Measurements from ENCODE around the gene CCDC9B.

CCDC9B gene

DNA sequence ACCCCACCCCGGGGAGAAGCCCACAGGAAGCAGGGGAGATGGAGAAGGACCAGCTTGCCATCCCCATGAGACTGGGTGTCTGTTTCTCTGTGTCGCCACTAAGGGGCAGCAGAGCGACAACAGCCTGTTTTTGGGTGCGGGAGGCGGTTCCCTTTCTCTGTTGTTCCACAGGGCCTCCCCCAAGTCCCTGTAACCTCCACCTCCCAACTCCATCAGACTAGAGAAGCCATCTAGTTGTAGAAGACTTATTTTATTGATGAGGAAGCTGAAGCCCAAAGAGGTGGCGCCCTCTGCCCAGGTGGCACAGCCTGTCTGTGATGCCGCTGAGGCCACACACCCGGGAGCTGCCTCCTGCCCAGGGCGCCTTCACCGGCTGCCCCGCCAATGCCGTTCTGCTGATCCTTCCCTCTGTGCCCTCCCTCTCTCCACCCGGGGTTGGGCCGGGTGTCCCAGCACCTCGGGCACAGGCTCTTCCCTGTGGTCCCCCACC, 3.9 kb upstream of the CCDC9B start:
- DNase-seq: peak; percentile 8

DNA sequence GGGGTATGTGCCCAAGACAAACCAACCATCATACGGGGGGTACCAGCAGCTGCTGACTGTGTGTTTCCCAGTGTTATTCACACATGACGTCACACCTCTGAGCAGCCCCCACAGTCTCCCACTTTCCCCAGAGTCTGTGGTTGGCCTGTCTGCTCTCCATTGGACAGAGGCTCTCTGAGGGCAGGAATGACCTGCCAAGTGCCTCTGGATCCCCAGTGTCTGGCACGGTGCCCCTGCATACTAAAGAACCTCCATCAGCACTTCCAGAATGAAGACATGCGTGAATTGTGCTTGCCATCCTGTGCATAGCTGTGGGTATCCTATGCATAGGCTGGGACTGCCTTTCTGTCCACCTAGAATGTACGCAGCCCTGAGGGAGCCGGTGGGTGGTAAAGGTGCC, 3.5 kb upstream of the CCDC9B start:
- DNase-seq: no peak

DNA sequence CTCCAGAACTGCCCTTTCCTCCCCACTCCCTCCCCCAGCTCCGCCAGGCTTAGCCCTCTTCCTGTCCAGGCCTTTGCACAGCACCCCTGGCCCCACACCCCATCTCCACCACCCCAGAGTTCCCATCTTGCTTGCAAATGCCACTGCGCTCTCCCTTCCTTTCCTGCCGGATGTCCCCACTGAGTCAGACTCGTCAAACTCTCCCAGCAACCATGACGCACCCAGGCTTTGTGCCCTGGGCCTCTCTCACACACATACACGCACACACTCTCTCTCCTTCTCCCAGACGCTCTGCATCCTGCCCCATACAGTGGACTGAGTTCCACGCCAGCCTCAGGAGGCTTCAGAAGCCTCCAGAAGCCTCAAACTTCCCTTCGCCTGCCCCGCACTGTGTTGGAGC, 2.8 kb upstream of the CCDC9B start:
- DNase-seq: no peak

DNA sequence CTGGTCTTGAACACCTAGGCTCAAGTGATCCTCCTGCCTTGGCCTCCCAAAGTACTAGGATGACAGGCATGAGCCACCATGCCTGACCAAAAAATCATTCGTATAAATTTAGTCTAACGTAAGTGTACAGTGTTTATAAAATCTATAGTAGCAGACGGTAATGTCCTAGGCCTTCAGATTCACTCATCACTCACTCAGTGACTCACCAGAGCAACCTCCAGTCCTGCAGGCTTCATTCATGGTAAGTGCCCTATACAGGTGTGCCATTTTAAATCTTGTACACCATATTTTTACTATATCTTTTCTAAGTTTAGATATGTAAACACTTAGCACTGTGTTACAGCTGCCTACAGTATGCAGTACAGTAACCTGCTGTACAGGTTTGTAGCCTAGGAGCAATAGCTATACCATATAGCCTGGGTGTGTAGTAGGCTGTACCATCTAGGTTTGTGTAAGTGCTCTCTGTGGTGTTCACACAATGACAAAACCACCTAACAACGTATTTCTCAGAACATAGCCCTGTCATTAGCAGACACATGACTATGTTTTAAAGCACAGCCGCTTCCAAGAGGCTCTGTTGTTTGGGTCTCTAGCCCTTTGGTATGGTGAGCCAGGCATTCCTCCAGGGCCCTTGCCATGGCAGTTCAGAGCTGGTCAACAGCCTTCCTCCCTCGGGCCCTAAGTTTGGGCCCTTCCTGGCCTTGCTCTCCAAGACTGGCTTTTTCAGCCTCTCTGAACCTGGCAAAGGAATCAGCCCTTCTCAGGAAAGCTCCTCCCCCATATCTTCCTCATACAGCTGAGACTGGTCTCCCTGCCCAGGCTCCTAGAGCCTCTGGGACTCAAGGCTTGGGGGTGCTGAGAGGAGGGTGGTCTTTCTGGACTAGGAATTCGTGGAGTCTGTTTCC, 1.9 kb upstream of the CCDC9B start:
- DNase-seq: no peak

DNA sequence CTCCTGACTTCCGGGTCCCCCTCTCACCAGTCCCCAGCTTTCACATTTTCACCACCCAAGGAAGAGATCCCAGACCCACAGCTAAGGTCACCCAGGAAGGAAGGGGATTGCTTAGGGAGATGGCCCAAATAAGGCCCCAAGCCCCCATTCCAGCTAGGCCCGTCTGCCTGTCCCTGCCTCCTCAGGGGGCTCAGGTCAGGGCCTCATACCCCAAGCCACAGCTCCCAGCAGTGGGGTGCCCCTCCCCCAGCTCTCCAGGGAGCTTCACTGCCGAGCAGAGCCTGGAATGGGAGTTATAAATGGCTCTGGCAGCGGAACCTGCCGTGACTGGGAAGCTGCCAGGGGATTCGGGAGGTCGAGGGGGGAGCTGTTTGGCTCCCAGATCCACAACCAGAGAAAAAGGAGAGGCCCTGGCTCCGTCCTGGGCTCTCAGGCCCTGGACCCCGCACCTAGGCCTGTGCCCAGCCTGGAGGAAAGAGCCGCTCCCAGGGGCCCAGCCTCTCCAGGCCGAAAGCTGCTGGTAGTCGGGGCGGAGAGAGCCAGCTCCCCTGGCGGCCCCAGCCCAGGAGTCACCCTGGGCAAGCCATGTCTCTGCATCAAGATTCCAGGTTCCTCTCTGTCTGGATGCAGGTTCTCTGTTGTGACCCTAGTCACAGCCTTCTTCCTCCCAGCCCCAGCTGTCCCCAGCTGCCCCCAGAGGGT, 550 bp downstream of the CCDC9B start:
- DNase-seq: no peak

DNA sequence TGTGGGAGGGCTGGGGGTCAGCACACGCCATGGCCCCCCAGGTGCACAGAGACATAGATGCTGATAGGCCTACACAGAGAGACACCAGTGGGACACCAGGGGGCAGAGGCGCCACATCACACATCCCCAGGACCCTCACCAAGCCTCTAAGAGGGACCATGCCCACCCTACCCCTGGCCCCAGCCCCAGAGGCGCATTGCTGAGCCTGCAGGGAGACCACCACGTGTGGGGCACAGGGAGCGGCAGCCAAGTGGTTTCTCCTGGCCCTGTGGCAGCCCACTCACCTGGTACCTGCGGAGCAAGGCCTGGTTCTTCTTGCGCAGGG, 1.2 kb downstream of the CCDC9B start:
- DNase-seq: no peak

DNA sequence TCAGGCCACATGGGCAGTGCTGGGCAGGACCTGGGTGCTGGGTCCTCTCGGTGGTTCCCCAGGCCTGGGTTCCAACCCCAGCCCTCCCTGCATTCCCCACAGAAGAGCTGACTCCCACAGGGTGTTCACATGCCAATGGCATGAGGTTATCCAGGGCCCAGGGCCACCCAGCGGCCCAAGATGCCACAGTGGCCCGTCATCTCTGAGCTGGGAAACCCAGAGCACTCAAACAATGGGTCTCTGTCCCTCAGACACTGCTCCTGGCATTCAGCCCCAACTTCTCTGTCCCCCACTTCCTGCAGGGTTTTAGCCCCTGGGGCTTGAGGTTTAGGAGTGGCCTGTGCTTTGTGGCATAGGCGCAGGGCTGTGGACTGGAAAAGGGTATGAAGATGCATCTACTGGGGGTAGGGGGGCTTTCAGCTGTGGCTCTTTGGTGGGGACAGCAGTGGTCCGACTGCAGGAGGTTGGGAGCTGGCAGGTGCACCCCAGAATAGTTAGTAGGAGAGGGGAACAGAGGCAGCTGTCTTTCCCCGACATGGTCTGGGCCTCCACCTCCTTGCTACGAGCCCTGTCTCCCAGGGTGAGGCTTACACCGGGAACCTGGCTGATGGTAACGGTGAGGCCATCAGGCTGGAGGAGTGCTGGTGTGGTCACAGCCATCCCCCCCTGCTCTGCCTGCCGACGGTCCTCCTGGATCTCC, 1.7 kb downstream of the CCDC9B start:
- DNase-seq: no peak

DNA sequence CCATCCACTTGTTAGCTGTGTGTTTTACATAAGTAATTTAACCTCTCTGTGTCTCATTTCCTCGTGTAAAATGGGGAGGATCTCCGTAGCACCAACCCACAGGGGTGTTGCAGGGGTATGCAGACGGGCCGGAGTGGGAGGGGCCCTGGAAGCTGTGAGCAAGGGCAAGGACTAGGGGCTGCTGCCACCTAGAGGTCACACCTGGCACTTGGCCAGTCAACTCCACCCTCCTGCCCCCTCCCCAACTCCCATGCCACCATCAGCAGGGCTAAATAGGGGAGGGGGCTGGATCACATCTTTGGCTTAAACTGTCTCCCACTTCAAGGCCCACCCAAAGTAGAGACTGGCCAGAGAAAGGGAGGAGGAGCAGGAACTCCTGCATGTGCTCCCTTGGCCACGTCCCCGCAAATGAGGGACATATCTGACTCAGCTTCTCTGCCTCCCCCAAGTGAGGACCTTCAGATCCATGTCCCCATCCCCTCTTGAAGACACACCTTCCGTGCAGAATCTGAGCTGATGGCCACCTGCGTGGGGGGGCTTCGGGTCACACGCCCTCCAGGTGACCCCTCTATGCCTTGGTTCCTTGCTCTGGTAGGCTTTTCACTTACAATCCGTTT, 2.6 kb downstream of the CCDC9B start:
- peak; percentile 6 for DNase-seq

DNA sequence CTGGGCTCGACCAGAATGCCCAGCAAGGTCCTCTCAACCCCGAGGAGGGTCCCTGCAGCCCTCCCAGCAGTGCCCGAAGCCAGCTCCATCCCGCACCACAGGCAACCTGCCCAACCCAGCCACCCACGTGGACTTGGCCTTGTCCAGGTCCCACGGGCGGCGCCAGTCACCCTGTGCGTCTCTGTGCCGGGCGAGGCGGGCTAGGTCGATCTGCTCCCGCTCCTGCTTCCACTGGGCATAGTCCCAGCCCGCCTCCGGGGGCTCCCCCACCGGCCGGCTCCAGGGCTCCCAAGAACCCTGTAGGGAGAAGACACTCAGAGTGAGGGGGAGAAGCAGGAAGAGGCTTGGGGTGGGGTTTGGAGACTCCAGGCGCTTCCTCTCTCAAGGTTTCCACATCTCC, 3.1 kb downstream of the CCDC9B start:
- DNase-seq: no peak

DNA sequence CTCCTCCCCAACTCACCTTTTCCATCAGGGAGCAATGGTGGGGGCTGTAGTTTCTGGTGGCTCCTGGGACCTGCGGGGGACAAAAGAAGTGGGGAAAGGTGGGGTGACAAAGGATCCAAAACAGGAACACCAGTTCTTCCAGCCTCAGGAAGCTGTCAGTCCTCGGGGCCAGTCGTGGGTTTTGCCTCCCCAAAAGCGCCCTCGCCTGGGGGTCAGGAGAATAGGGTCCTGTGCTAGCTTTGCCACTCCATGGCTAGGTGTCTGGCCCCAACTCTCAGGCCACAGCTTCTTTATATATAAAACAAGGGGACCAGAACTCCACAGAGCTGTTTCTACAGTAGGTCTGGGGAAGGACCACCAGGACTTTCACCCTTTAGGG, 4.0 kb downstream of the CCDC9B start:
- no peak for DNase-seq

DNA sequence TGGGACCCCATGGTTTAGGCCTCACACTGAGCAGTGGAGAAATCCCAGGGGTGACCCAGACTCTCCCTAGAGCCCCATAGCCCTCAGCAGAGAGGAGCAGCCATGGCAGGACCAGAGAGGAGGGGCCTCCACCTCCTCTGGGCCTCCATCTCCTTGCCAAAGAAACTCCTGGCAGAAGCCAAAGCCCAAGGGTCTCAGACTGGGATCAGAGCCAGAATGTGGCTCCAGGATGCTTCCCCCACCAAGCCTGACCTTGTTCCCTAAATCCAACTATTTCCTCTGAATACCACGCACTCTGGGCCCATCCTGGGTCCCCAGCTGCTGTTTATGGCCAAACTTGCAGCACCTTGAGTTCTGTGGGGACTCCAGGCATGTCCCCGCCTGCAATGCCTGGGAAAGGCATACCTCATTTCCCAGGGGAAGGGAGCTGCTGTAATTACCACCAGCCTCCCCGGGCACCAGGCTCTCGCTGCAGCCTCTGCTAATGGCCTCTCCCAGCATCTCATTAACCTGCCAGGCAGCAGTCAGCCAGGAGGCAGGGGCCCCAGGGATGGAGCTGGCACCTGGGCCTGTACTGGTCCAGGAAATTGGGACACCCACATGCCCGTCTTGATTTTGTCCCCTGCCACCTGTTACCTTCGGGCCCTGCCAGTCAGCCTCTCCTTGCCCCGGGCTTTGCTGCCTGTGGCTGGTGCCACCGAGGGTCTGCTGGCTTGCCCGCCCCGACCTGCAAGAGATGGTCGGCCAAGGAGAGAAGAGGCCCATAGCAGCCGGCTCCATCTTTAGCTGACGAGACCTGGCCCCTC, 4.6 kb downstream of the CCDC9B start:
- DNase-seq: no peak

DNA sequence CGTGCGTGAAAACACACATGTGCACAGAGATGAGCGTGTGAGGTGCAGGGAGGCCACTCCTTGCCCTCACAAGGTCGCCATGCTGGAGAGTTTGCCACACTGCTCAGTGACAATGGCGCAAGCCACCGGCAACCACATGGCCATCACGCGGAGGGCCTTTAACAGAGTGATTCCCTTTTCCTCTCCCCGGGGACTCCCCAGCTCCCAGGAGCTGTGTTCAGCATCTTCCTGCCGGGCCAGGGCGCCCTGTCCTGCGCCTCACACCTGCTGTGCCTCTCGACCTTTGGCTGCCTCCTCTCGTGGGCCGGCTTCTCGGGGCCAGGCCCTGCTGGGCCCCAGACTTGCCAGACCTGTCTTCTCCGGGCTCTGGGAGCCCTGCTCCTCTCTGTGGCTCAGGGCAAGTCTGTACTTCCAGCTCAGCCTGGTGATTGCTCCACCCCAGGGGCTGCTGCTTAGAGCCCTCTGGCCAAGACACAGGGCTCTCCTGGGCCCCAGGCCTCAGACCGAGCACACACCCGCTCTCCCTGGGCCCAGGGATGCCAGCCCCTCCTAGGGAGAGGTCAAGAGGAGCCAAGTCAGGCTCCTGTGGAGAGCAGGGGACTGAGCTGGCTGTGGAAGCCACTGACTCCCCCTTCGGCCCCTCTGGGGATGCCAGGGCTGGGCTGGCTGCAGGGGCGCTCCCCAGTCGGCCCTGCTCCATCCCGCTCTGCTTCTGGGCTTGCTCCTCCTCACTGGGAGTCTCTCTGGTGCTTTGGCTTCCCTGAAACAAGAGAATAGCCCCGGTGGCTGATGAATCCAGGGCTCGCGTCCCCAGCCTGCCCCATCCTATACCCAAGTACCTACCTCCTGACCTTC, 5.6 kb downstream of the CCDC9B start:
- no peak for DNase-seq

DNA sequence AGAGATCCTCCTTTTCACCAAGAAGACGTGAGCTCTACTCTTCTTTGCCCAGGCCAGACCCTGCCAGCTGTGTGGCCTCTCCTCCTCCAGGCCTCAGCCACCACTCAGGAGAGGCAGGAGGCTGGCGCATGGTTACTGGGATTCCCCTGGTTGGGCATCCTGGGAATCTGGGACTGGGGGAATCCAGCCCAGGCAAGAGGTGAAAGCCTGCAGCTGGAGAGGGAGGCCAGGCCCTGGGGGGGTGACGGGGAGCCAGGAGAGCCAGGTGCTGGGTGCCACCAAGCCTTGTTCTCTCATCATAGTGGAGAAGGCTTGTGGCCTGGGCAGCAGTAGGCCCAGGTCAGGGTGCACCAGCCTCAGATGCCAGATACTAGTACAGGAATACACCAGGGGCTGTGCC, 6.2 kb downstream of the CCDC9B start:
- no peak for DNase-seq

DNA sequence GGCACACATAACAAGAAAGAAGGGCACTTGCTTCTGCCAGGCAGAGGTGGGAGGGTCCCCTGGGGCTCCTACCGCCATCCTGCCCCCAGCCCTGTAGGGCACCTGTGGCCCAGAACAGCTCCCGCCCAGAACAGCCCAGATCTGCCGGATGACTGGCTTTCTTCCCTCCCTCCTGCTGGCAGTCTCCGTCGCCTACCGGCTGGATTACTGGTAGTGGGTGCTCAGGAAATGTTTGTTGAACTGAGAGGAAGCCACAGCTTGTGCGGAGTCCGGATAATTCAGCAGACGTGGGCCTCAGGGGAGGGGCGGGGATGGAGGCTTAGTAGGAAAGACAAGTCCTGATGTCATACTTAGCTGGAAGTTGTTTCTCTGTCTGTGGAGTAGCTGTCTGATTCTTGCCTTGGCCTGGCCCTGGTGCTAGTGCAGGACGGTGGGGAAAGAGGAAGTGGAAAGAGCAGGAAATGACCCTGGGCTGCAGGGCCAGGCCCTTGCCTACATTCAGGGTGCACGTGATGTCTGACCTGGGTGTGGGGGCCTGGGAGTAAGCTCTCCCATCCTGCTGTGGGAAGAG, 6.7 kb downstream of the CCDC9B start:
- no peak for DNase-seq

DNA sequence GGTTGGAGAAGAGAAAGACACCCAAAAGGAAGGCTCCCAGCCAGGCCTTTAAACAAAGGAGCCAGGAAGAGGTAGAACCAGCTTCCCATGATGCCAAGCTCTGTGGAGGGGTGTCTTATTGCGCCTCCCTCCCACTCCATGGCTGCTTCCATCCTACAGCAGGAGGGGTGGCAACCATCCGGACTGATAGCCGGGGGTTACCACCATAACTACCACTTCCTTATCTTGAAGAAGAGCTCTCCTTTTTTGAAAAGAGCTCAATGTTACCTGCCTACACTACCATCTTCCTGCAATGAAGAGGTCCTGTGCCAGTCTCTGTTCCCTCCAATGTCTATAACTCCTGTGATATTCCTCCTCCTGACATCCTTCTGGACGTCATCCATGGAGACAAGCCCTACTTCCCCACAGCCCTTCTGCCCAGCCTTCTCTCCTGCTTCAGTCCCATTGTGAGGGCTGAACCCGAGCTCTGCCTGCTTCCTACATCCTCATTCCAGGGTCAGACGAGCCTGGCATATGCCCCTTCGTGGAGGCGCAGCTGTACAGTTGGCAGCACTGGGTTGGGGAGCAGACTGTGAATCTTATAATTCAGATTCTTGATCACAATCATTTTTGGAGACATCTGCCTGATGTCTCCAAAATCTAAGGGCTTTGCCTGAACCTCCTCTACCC, 8.5 kb downstream of the CCDC9B start:
- DNase-seq: no peak

DNA sequence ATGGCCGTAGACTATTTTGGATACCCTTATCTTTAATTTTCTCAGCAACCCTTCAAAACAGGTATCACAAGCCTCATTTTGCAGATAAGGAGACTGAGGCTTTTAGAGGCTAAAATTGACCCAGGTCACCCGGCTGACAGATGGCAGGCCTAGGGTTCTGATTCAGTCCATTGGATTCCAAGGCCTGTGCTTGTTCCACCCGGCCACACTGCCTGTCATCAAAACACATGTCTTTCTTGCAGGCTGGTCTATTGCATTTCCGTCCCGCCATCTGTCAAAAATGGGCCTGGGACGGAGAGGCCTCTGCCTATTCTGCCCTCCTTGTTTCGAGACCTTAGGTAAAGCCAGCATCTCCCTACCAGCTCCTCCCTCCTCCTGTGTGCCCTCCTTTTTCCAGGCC, 9.1 kb downstream of the CCDC9B start:
- DNase-seq: no peak

DNA sequence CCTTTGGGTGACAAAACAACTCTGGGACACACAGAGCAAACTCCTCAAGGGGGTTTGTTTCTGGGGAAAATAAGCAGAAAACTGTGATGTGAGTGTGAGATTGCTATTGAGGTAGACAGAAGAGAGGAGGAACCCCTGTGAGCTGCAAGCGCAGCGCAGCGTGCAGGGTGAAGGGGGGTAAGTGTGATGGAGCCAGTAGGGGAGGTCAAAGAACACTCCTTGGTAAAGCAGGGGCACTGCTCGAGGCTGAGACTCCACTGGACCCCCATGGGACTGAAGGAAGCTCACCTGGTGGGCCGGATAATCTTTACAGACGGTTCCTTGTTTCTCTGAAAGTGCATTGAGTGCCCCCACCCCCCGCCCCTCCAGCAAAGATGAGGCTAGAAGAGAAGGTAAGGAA, 9.7 kb downstream of the CCDC9B start:
- no peak for DNase-seq

DNA sequence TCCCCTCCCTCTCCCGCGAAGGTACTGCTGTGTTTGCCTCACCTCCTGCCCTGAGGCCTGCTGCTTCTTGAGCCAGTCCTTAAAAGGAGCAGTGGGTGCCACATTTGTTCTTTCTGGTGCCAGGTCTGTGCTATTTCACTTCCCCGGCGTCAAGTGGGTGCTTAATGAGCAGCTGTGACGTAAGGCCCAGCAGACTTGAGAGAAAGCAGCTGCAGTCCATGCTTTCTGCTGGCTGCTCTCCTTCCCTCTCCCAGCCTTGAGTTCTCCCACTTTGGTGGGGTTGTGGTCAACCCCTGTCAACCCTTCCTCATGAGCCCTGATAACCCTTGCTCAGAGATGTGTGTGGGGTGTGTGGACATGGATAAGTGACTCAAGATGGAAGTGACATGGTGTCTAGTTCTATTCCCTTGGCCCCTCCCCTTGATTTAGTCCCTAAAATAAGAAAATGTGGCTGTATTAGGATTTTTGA, 10.3 kb downstream of the CCDC9B start:
- DNase-seq: no peak

DNA sequence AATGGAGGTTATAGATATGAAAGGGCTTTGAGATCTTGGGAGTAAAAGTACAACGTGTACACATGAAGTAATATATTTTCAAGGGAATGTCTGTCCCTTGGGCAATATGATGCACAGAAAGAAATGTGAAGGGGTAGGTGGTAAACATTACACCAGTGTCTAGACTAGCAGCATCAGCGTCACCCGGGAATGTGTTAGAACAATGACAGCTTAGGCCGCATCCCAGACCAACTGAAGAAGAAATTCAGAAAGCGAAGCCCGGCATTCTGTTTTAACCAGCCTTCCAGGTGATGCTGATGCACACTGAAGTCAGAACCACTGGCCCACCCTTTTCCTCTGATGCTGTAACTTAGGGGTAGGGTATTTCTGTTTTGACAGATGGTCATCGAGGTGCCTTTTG, 10.9 kb downstream of the CCDC9B start:
- no peak for DNase-seq

DNA sequence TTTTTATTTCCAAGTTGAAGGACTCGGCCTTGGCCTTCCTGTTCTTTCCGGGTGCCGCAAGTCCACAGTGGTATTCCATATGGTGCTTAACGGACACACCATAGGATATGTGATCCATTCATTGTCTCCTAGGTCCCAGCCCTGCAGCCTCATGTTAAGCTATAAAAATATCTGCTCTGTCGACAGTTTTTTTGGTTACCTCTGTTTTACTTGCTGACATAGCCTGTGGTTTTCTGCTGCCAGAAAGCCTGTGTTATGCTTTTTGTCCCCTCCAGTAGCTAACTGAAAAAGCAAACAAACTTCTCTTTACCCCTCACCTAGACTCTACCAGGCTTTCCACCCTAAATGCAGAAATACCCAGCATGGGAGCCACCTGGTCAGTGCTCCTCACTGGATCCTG, 12.0 kb downstream of the CCDC9B start:
- no peak for DNase-seq

DNA sequence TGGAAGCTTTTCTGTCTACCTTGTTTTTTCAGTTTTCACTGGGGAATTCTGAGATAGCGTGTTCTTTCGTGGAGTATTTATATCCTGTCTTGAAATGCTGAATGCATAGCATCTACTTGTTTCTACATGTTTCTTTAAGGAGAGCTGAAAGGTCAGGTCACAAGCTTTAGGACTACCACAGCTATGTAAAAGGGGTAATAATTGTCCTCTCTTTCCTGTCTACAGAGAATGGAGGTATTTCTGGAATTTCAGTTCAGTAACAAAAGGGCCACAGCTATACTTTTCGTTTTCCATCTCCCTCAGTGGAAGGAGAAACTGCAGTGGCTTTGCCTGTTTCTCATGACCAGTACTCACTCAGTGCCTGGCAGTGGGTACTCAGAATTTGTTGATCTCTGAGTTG, 12.6 kb downstream of the CCDC9B start:
- no peak for DNase-seq
